BLaER1 treated with 17β-estradiol and CSF1 and Interleukin-3, amounts not matched to agents 10 nM and 100 nM (cell line): ENCODE data around the gene CST3.
"Not testable (repeated sequence)": the region's sequence is repeated elsewhere in the genome, so short reads cannot be mapped to it uniquely, and the experiment has no call there.

ENCODE experiments used
- H3K27ac ChIP-seq, 11 experiments: shearing (Covaris generic); formaldehyde crosslinking; 2 replicates each; pipeline ENCODE4 v1.8.1; 2022
- H3K27me3 ChIP-seq, 11 experiments: shearing (Covaris generic); formaldehyde crosslinking; 2 replicates each; pipeline ENCODE4 v1.8.1; 2022
- H3K36me3 ChIP-seq, 11 experiments: shearing (Covaris generic); formaldehyde crosslinking; 2 replicates each; pipeline ENCODE4 v1.8.1; 2022
- H3K4me1 ChIP-seq, 10 experiments: shearing (Covaris generic); formaldehyde crosslinking; 2 replicates each; pipeline ENCODE4 v1.8.1; 2022
- H3K4me2 ChIP-seq, 11 experiments: shearing (Covaris generic); formaldehyde crosslinking; 2 replicates each; pipeline ENCODE4 v1.8.1; 2022
- H3K4me3 ChIP-seq, 10 experiments: shearing (Covaris generic); formaldehyde crosslinking; 2 replicates each; pipeline ENCODE4 v1.8.1; 2022
- H3K9ac ChIP-seq, 11 experiments: shearing (Covaris generic); formaldehyde crosslinking; 2 replicates each; pipeline ENCODE4 v1.8.1; 2022
- H3K9me3 ChIP-seq, 11 experiments: shearing (Covaris generic); formaldehyde crosslinking; replicated peaks in 1 of 11; 2 replicates each; pipeline ENCODE4 v1.8.1; 2022
- H4K20me1 ChIP-seq, 11 experiments: shearing (Covaris generic); formaldehyde crosslinking; 2 replicates each; pipeline ENCODE4 v1.8.1; 2022
- Cebpa-rat ChIP-seq, 11 experiments: shearing (Covaris generic); IDR thresholded peaks; 2 replicates each; pipeline ENCODE4 v1.8.1; 2022

The CST3 gene

GRCh38 chr20:23664954-23665353, 27.2 kb upstream of the CST3 start:
- H3K9ac ChIP-seq, result no peak overlapping the region
- H3K4me1 ChIP-seq, result peaks cover 16 to 61% (median 44%) of the 10 kb centered on the region in 10 experiments; a peak in 19 of 20 replicates
- H4K20me1 ChIP-seq, result no peaks in the 10 kb centered on the region
- H3K4me3 ChIP-seq, result no peak overlapping the region
- no peaks in the 10 kb centered on the region for H3K9me3 ChIP-seq
- H3K27me3 ChIP-seq, result no peaks in the 10 kb centered on the region
- no peak overlapping the region for H3K27ac ChIP-seq
- peak overlapping the region in 2 of 11 experiments; percentile 18 to 27; a peak in 4 of 22 replicates for H3K4me2 ChIP-seq
- H3K36me3 ChIP-seq, result no peaks in the 10 kb centered on the region
- TF ChIP-seq Cebpa-rat (IDR thresholded peaks at IDR 0.05), result no peak

- not testable (repeated sequence) for H3K9ac ChIP-seq, H3K9me3 ChIP-seq, H3K4me3 ChIP-seq, H3K36me3 ChIP-seq, H4K20me1 ChIP-seq, H3K27ac ChIP-seq, H3K27me3 ChIP-seq
- peak overlapping the region in 8 of 11 experiments; percentile 4 to 56 (median 32); a peak in 11 of 22 replicates for H3K4me2 ChIP-seq
- peaks cover 16 to 61% (median 44%) of the 10 kb centered on the region in 10 experiments; a peak in 19 of 20 replicates for H3K4me1 ChIP-seq
Observed at GRCh38 chr20:23664046-23664445, 26.3 kb upstream of the CST3 start.

- Histone ChIP-seq H3K9ac (no peak overlapping the region), H3K4me1 (peaks cover 16 to 54% (median 37%) of the 10 kb centered on the region in 10 experiments; a peak in 19 of 20 replicates), H3K27me3 (no peaks in the 10 kb centered on the region), H3K27ac (no peak overlapping the region), H3K36me3 (no peaks in the 10 kb centered on the region), H3K4me2 (peak overlapping the region in 5 of 11 experiments; percentile 26 to 40 (median 37); a peak in 8 of 22 replicates), H3K9me3 (no peaks in the 10 kb centered on the region), H3K4me3 (no peak overlapping the region), H4K20me1 (no peaks in the 10 kb centered on the region)
- no peak for TF ChIP-seq Cebpa-rat (IDR thresholded peaks at IDR 0.05)
Observed at GRCh38 chr20:23663180-23663579, 25.4 kb upstream of the CST3 start.

DNA sequence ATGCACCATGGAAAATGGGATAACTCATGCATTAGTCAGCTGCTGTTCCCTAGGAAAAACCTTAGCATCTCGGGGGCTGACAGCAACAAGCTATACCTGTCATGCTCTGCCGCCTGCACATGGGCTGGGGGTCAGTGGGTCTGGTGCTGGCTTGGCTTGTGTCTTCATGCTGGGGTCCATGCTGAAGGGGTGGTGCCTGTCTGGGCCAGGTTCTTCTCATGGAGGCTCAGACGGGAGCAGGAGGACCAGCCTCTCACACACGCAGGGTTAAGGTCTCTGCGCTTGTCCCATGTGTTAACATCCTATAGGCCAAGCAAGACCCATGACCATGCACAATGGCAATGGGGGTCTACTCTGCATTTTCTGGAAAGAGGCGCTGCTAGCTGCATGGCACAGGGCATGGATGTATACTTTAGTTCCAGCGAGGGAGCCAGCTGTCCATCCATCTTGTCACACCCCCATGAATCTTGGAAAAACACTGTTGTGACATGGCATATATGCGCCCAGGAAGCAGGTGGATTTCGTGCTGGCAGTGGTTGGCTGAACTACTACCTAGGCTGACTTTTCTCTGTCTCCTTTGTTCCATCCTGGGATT, 24.6 kb upstream of the CST3 start:
- Histone ChIP-seq H3K9ac (no peak overlapping the region), H4K20me1 (no peaks in the 10 kb centered on the region), H3K9me3 (no peaks in the 10 kb centered on the region), H3K4me1 (peaks cover 14 to 46% (median 30%) of the 10 kb centered on the region in 10 experiments; a peak in 19 of 20 replicates), H3K4me2 (no peak overlapping the region; a peak in 1 of 22 replicates), H3K27ac (no peak overlapping the region), H3K4me3 (no peak overlapping the region), H3K36me3 (no peaks in the 10 kb centered on the region), H3K27me3 (no peaks in the 10 kb centered on the region)
- no peak for TF ChIP-seq Cebpa-rat (IDR thresholded peaks at IDR 0.05)

- Histone ChIP-seq H3K4me2 (no peak overlapping the region), H3K4me1 (peaks cover 14 to 39% (median 29%) of the 10 kb centered on the region in 10 experiments), H3K27ac (no peak overlapping the region), H3K36me3 (no peaks in the 10 kb centered on the region), H4K20me1 (no peaks in the 10 kb centered on the region), H3K9ac (no peak overlapping the region), H3K4me3 (no peak overlapping the region), H3K27me3 (no peaks in the 10 kb centered on the region), H3K9me3 (no peaks in the 10 kb centered on the region)
- TF ChIP-seq Cebpa-rat (IDR thresholded peaks at IDR 0.05), result no peak
Observed at GRCh38 chr20:23661002-23661429, 23.3 kb upstream of the CST3 start.

GRCh38 chr20:23659989-23660837, 22.5 kb upstream of the CST3 start:
- Histone ChIP-seq H3K27ac (no peak overlapping the region), H3K4me2 (no peak overlapping the region), H3K4me1 (peaks cover 19 to 45% (median 35%) of the 10 kb centered on the region in 10 experiments), H3K9ac (no peak overlapping the region), H3K4me3 (no peak overlapping the region), H4K20me1 (no peaks in the 10 kb centered on the region), H3K36me3 (no peaks in the 10 kb centered on the region), H3K9me3 (no peaks in the 10 kb centered on the region), H3K27me3 (no peaks in the 10 kb centered on the region)
- TF ChIP-seq Cebpa-rat (IDR thresholded peaks at IDR 0.05), result no peak

- H3K27ac ChIP-seq, H3K27me3 ChIP-seq, H3K4me2 ChIP-seq, H3K4me3 ChIP-seq, H3K9me3 ChIP-seq, H4K20me1 ChIP-seq, H3K9ac ChIP-seq, H3K36me3 ChIP-seq: not testable (repeated sequence)
- H3K4me1 ChIP-seq, result peaks cover 26 to 45% (median 36%) of the 10 kb centered on the region in 10 experiments
Observed at GRCh38 chr20:23659610-23659988, 21.8 kb upstream of the CST3 start.

DNA sequence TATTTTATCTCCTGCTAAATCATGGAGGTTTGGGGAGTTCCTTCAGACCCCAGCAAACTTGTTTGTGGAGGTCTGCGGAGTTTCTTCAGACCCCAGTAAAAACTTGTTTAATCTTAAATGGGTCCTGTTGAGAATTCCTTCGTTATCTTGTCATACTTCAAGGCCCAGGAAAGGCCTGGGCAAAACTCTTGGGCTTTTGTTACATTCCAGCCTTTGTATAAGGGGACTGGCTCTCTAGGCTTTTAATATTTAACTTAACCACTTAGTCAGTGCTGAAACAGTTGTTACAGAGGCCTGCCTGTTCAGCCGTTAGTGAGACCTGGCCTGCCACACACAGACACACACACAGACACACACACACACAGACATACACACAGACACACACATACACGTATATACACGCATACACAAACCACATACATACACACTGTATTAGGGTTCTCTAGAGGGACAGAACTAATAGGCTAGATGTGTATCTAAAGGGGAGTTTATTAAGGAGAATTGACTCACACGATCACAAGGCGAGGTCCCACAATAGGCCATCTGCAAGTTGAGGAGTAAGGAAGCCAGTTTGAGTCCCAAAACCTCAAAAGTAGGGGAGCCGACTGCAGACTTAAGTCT, 21.3 kb upstream of the CST3 start:
- H3K4me3 ChIP-seq, result no peak overlapping the region
- TF ChIP-seq Cebpa-rat (IDR thresholded peaks at IDR 0.05), result no peak
- H3K36me3 ChIP-seq, result no peaks in the 10 kb centered on the region
- H3K4me2 ChIP-seq, result no peak overlapping the region
- no peak overlapping the region for H3K27ac ChIP-seq
- peaks cover 31 to 45% (median 38%) of the 10 kb centered on the region in 10 experiments for H3K4me1 ChIP-seq
- H4K20me1 ChIP-seq, result no peaks in the 10 kb centered on the region
- no peaks in the 10 kb centered on the region for H3K9me3 ChIP-seq
- H3K27me3 ChIP-seq, result no peaks in the 10 kb centered on the region
- no peak overlapping the region for H3K9ac ChIP-seq

- Histone ChIP-seq H3K27ac (no peak overlapping the region), H3K4me3 (no peak overlapping the region), H3K4me2 (no peak overlapping the region), H3K27me3 (no peaks in the 10 kb centered on the region), H3K4me1 (peaks cover 38 to 48% (median 43%) of the 10 kb centered on the region in 10 experiments), H3K9me3 (no peaks in the 10 kb centered on the region), H4K20me1 (no peaks in the 10 kb centered on the region), H3K9ac (no peak overlapping the region), H3K36me3 (no peaks in the 10 kb centered on the region)
- no peak for TF ChIP-seq Cebpa-rat (IDR thresholded peaks at IDR 0.05)
Observed at GRCh38 chr20:23658336-23658735, 20.6 kb upstream of the CST3 start.
